Smooth muscle cell of the pulmonary artery (primary cell): Measurements from ENCODE around the gene ZNF516. TPM values are rescaled to one million over a fixed set of nuclear protein-coding genes. Genes with fewer than 3 reads are reported as not detected.

ENCODE experiments used
- total RNA-seq: library from RNA; depleted of rRNA; stranded (reverse); fragments of >200 nt; gene quantifications from 2 replicates; pipeline ENCODE4 v1.2.3, GENCODE V29; 2014

ZNF516 gene, protein sequence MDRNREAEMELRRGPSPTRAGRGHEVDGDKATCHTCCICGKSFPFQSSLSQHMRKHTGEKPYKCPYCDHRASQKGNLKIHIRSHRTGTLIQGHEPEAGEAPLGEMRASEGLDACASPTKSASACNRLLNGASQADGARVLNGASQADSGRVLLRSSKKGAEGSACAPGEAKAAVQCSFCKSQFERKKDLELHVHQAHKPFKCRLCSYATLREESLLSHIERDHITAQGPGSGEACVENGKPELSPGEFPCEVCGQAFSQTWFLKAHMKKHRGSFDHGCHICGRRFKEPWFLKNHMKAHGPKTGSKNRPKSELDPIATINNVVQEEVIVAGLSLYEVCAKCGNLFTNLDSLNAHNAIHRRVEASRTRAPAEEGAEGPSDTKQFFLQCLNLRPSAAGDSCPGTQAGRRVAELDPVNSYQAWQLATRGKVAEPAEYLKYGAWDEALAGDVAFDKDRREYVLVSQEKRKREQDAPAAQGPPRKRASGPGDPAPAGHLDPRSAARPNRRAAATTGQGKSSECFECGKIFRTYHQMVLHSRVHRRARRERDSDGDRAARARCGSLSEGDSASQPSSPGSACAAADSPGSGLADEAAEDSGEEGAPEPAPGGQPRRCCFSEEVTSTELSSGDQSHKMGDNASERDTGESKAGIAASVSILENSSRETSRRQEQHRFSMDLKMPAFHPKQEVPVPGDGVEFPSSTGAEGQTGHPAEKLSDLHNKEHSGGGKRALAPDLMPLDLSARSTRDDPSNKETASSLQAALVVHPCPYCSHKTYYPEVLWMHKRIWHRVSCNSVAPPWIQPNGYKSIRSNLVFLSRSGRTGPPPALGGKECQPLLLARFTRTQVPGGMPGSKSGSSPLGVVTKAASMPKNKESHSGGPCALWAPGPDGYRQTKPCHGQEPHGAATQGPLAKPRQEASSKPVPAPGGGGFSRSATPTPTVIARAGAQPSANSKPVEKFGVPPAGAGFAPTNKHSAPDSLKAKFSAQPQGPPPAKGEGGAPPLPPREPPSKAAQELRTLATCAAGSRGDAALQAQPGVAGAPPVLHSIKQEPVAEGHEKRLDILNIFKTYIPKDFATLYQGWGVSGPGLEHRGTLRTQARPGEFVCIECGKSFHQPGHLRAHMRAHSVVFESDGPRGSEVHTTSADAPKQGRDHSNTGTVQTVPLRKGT
- total RNA-seq, result 15.2 and 22.1 TPM in 2 replicates

DNA sequence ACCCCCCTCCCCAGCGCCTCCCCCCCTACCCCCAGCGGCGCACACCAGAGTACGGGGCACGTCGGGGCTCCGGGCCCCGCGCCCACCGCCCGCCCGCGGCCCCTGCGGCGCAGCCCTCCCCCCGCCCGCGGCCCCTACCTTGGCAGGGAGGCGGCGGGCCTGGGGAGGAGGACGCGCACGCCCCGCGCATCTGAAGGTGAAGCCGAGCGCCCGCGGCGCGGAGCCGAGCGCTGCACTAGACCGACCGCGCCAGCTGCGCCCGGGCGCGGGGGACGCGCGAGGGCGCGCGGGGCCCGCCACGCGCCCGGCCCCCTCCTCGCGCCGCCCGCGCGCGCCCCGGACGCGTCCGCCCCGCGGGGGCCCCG lies at the start of gene ZNF516:
ZNF516 (minus strand) TSS at position 237 of the 365 bp plus-strand sequence. CDS start 52,188 bp downstream, outside the sequence.

